ENCODE measurements around the gene FGFR3. TPM values are rescaled to one million over a fixed set of nuclear protein-coding genes. Genes with fewer than 3 reads are reported as not detected.

The FGFR3 gene
- total RNA-seq, 4 donors from 2014 or later: 1.2 to 2.0 (median 1.6) TPM

GRCh38 chr4:1846580-1846979, 53.5 kb downstream of the FGFR3 start:
- Histone ChIP-seq H3K4me3 (no peak overlapping the region), H3K27ac (replicated peaks in 1 of 4) (no peak overlapping the region), H3K9me3 (no peaks in the 10 kb centered on the region), H3K27me3 (no peaks in the 10 kb centered on the region), H3K4me1 (peaks cover 16 to 37% (median 34%) of the 10 kb centered on the region in 4 donors), H3K36me3 (peaks cover 6 to 60% (median 42%) of the 10 kb centered on the region in 4 donors)
- TF ChIP-seq CTCF (IDR thresholded peaks at IDR 0.05) (no peak), EP300 (IDR thresholded peaks at IDR 0.05) (no peak), POLR2AphosphoS5 (IDR thresholded peaks at IDR 0.05) (no peak), POLR2A (IDR thresholded peaks at IDR 0.05; ENCODE audit: low read depth) (no peak)
- intact Hi-C loops (cut with DNase I): no loop called here
- DNase-seq (ENCODE audit: extremely low spot score): no peak
- WGBS: 95% methylated on average over 2 of the region's 2 CpGs

GRCh38 chr4:1850276-1850675, 57.2 kb downstream of the FGFR3 start:
- H3K9me3 ChIP-seq: no peaks in the 10 kb centered on the region
- WGBS: 89% methylated on average over 10 of the region's 10 CpGs
- no peak for DNase-seq (ENCODE audit: extremely low spot score)
- peaks cover 32 to 47% (median 39%) of the 10 kb centered on the region in 4 donors for H3K4me1 ChIP-seq
- TF ChIP-seq POLR2AphosphoS5 (IDR thresholded peaks at IDR 0.05) (no peak), CTCF (IDR thresholded peaks at IDR 0.05) (no peak), EP300 (IDR thresholded peaks at IDR 0.05) (no peak), POLR2A (IDR thresholded peaks at IDR 0.05; ENCODE audit: low read depth) (no peak)
- no peak overlapping the region for H3K4me3 ChIP-seq
- peaks cover 0 to 40% (median 16%) of the 10 kb centered on the region in 4 donors for H3K36me3 ChIP-seq
- intact Hi-C loops (cut with DNase I): no loop called here
- no peak overlapping the region for H3K27ac ChIP-seq (replicated peaks in 1 of 4)
- H3K27me3 ChIP-seq: no peaks in the 10 kb centered on the region

GRCh38 chr4:1851160-1851559, 58.1 kb downstream of the FGFR3 start:
- 78% methylated on average over 11 of the region's 11 CpGs for WGBS
- Histone ChIP-seq H3K4me1 (peaks cover 34 to 51% (median 41%) of the 10 kb centered on the region in 4 donors), H3K27ac (replicated peaks in 1 of 4) (no peak overlapping the region), H3K36me3 (peaks cover 0 to 31% (median 8%) of the 10 kb centered on the region in 4 donors), H3K27me3 (no peaks in the 10 kb centered on the region), H3K9me3 (no peaks in the 10 kb centered on the region), H3K4me3 (no peak overlapping the region)
- intact Hi-C loops (cut with DNase I): no loop called here
- no peak for DNase-seq (ENCODE audit: extremely low spot score)
- TF ChIP-seq POLR2AphosphoS5 (IDR thresholded peaks at IDR 0.05) (no peak), EP300 (IDR thresholded peaks at IDR 0.05) (no peak), POLR2A (IDR thresholded peaks at IDR 0.05; ENCODE audit: low read depth) (no peak), CTCF (IDR thresholded peaks at IDR 0.05) (no peak)

- no peak overlapping the region for H3K27ac ChIP-seq (replicated peaks in 1 of 4)
These were observed 58.7 kb downstream of the FGFR3 start for GRCh38 chr4:1851575-1852410.

More at GRCh38 chr4:1851575-1852410, 58.7 kb downstream of the FGFR3 start:
- H3K36me3 ChIP-seq: peaks cover 0 to 25% (median 5%) of the 10 kb centered on the region in 4 donors
- WGBS: 82% methylated on average over 15 of the region's 16 CpGs
- intact Hi-C loops (cut with DNase I): no loop called here
- no peaks in the 10 kb centered on the region for H3K9me3 ChIP-seq
- H3K4me3 ChIP-seq: no peak overlapping the region
- DNase-seq (ENCODE audit: extremely low spot score): no peak
- H3K4me1 ChIP-seq: peaks cover 38 to 54% (median 44%) of the 10 kb centered on the region in 4 donors
- H3K27me3 ChIP-seq: no peaks in the 10 kb centered on the region
- TF ChIP-seq EP300 (IDR thresholded peaks at IDR 0.05): no peak
- TF ChIP-seq CTCF (IDR thresholded peaks at IDR 0.05): no peak
- no peak for TF ChIP-seq POLR2AphosphoS5 (IDR thresholded peaks at IDR 0.05)
- no peak for TF ChIP-seq POLR2A (IDR thresholded peaks at IDR 0.05; ENCODE audit: low read depth)

Data from esophagus muscularis mucosa (tissue), 4 donors.